NCI-H2029 treated with DMSO at 0.1 percent for 48 hours (cell line): Measurements from ENCODE around the gene NME7.
"Not testable (repeated sequence)": the region's sequence is repeated elsewhere in the genome, so short reads cannot be mapped to it uniquely, and the experiment has no call there.

Source experiments
- DNase-seq: peaks from one replicate; lab custom pipeline; 2025; lab: John Stamatoyannopoulos, UW

Gene NME7

DNA sequence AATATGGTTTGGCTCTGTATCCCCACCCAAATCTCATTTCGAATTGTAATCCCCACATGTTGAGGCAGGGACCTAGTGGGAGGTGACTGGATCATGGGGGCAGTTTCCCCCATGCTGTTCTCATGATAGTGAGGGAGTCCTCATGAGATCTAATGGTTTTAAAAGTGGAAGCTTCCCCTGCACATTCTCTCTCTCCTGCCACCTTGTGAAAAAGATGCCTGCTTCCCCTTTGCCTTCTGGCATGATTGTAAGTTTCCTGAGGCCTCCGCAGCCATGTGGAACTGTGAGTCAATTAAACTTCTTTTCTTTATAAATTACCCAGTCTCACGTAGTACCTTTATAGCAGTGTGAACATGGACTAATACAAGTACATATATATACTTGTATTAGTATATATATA lies 25.5 kb downstream of the NME7 start:
- not testable (repeated sequence) for DNase-seq

DNA sequence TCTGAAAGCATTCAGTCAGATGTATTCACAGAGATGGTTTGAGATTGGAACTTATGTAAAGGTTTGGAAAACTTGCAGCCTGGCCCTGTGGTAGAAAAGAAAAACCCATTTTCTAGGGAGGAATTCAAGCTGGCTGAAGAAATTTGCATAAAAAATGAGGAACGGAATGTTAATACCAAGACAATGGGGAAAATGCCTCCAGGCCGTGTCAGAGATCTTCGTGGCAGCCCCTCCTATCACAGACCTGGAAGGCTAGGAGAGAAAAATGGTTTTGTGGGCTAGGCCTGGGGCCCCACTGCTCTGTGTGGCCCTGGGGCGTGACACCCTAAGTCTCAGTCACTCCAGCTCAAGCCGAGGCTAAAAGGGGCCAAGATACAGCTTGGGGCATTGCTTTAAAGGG lies 26.7 kb downstream of the NME7 start:
- DNase-seq: no peak

DNA sequence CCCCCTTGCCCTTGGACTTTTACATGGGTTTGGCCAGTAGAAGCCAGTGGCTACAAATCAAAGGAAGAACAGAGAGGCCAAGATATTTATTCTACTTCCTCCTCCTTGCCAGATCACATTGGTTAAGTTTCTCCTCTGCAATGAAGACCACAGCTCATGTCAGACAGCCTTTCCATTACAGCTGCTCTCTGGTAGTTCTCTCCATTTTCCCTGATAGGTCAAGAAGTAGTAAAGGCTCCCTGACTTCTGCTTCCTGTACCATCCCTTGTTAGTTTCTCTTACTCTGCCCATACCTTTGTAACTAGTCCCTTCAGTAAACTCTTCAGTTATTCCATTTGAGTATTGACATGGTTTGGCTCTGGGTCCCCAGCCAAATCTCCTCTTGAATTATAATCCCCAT lies 27.8 kb downstream of the NME7 start:
- no peak for DNase-seq

DNA sequence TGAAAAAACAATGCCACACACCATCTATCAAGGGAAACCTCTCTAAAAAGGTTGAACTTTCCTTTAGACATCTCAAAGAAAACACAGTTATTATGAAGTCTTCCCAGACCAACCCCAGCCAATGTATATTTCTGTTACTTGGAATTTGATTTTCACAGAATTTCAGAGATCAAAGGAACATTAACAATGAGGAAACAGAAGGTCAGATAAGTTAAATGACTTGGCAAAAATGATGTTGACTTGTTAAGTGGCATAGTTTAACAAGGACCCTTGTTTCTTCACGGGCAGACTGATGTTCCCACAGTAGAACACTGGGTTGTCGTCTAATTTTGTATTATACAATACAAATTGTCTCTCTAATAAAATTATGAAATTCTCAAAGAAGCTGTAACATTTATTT lies 29.0 kb downstream of the NME7 start:
- no peak for DNase-seq

DNA sequence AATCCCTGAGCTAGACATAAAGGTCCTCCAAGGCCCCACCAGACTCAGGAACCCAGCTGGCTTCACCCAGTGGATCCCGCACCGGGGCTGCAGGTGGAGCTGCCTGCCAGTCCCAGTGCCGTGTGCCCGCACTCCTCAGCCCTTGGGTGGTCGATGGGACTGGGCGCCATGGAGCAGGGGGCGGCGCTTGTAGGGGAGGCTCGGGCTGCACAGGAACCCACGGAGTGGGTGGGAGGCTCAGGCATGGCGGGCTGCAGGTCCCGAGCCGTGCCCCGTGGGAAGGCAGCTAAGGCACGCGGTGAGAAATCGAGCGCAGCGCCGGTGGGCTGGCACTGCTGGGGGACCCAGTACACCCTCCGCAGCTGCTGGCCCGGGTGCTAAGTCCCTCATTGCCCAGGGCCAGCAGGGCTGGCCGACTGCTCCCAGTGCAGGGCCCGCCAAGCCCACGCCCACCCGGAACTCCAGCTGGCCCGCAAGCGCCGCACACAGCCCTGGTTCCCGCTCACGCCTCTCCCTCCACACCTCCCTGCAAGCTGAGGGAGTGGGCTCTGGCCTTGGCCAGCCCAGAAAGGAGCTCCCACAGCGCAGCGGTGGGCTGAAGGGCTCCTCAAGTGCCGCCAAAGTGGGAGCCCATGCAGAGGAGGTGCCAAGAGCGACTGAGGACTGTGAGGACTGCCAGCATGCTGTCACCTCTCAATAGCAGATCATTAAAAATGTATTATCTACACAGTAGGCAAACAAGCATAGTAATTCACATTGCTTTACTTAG lies 30.5 kb downstream of the NME7 start:
- DNase-seq: not testable (repeated sequence)

DNA sequence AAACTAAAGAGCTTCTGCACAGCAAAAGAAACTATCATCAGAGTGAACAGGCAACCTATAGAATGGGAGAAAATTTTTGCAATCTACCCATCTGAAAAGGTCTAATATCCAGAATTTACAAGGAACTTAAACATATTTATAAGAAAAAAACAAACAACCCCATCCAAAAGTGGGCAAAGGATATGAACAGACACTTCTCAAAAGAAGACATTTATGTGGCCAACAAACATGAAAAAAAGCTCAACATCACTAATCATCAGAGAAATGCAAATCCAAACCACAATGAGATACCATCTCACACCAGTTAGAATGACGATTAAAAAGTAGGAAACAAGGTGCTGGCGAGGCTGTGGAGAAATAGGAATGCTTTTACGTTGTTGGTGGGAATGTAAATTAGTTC lies 32.9 kb downstream of the NME7 start:
- not testable (repeated sequence) for DNase-seq

DNA sequence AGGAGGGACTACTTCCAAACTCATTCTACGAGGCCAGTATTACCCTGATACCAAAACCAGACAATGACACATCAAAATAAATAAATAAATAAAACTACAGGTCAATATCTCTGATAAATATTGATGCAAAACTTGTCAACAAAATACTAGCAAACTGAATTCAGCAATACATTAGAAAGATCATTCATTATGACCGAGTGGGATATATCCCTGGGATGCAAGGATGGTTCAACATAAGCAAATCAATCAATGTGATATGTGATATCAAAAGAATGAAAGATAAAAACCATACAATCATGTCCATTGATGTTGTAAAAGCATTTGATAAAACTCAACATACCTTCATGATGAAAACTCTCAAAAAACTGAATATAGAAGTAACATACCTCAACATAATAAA lies 36.7 kb downstream of the NME7 start:
- DNase-seq: no peak

DNA sequence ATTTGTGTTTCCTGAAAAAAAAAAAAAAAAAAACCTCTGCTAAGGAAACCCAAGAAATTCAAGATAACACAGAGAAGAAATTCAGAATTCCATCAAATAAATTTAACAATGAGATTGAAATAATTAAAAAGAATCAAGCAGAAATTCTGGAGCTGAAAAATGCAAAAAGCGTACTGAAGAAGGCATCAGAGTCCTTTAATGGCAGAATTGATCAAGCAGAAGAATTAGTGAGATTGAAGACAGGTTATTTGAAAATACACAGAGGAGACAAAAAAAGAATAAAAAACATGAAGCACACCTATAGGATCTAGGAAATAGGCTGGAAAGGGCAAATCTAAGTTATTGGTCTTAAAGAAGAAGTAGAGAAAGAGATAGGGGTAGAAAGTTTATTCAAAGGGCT lies 38.2 kb downstream of the NME7 start:
- DNase-seq: no peak

DNA sequence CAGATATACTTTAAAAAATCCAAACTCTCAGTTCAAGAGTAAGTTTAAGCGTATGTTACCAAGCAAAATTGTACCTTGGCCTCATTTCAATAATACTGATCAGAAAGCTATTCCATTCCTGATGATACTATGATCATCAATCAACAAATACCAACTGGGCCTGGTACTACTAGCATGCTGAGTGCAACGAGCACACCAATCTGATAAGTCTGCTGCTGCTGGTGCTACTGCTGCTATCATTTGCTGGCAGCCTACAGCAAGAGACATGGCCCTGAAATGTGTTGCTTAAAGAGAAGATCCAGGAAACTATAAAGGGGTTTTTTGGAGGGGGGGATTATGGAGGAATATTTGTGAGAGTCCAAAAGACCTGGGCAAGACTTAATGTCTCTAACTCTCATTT lies 39.7 kb downstream of the NME7 start:
- DNase-seq: no peak

DNA sequence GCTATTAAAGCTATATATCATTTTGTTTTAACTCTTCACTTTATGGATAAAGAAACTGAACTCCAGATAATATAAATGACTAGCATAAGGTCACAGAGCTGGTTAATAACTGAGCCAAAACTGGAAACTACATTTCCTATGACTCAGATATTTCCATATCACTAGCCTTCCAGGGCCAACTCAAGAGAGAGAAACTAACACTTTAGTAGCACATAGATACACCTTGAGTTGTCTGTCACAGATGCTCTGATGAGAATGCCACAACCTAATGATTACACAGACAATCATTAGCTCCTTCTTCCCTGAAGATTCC lies 40.7 kb downstream of the NME7 start:
- DNase-seq: no peak

DNA sequence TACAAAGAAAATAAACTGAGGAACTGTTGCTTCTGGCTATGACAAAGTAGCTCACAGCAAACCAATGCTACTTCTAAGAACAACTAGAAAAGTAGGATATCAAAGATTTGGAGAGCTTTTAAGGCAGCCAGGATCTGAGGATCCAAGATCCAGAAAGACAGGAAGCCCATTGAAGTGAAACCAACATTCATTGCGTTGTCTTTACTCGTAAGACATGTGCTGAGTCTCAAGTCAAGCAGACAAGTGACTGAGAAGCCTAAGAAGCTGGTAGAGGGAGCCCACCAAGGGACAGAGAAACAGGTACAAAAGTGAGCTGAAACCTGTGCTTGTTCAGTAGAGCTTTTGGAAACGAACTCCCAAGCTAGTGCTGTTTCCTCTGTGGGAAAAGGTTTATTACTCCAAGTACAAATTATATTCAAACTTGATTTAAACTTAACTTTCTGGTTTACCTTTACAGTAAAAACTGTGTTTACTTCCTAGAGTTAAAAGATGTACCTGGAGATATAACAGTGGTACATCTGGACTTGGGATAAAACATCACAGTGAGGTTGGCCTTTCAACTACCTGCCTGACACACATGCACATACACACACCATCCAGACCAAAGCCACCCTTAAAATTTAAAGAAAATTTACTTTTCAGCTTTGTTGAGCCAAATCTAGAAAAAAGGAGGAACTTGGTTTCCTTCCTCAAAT lies 41.2 kb downstream of the NME7 start:
- DNase-seq: no peak

DNA sequence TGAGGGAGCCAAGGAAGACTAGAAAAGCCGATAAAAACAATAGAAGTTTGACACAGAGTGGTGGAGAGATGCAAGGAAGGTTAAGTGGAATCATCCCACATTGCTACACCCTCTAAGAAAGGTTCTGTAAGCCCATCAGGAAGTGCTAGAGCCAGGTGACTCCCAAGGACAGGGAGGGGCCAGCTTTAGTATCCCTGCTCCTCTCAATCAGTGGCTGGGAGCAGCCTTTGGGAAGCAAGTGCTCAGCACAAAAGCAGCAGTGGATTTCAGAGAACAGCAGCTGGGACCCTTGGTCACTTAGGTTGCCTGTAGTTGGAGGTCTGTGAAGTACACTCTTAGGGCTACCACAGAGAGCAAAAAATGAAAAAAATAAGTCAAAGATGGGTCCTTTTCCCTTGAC lies 42.5 kb downstream of the NME7 start:
- no peak for DNase-seq

DNA sequence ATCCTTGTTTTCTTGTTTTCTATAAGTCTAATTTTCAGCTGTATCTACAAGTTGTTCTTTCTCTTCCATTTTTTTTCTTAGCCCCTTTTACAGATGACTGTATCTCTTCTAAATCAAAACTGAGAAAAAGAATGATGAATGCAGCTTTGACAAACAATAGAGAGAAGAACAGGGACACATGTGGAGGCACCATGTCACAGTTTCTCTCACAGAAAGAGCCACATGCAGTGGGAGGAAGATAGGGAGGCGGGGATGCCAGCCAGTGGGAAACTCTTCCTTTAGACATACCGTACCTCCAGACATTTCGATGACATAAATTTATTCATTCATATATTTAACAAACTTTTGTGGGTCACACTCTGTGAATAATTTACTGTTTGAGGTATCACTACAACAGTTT lies 45.5 kb downstream of the NME7 start:
- no peak for DNase-seq

DNA sequence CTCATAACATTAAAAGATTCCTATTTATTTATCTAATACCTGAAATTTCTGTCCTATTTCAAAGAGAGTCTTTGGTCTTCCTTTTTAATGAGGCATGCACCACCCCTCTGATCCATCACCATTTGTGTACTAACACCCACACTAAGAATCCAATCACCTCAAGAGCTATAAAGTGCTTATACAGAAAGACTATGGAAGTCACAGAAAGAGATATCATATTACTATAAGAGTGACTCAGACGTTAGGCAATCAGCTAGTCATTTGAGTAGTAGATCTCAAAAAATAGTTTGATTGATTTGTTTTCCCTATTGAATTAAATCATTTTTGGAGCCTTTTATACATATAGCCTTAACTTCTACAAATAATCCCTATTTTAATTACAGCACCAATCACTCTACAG lies 46.1 kb downstream of the NME7 start:
- DNase-seq: no peak

DNA sequence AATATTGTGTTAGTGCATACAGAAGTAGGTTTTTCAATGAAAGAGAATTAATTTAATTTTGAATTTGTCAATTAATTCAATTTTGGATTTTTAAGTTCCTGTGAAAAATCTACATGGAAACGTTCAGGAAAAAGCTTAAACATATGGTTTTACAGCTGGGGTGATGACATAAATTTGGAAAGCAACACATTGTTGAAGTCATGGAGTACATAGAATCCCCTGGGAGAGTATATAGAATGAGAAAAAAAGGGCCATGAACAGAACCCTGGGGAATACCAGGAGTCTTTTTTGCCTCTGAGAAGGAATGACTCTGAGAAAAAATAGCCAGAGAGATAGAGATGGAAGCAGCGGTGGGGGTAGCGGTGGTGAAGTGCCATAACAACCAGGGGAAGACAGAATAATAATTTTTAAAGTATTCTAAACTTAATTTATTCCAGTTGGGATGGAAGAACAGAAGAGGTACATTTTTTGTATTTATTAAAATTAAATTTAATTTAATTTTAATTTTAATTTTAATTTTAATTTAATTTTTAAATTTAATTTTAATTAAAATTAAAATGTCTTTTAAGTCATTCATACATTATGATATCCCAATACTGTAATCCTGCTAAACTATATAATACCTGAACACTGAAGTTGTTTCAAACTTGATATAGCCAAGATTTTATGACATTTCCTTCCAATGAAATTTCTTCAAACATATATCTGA lies 48.9 kb downstream of the NME7 start:
- no peak for DNase-seq

DNA sequence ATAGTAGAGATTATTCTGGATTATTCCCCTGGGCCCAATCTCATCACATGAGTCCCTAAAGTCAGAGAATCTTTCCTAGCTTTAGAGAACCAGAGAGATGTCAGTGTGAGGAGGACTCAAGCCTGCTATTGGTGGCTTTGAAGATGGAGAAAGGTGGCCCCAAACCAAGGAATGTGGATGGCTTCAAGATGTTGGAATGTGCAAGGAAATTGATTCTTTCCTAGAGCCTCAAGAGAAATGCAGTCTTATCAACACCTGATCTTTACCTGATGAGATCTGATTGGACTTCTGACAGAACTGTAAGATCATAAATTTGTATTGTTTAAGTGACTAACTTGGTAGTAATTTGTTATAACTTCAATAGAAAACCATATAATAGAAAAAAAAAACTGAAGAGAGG lies 51.0 kb downstream of the NME7 start:
- no peak for DNase-seq

DNA sequence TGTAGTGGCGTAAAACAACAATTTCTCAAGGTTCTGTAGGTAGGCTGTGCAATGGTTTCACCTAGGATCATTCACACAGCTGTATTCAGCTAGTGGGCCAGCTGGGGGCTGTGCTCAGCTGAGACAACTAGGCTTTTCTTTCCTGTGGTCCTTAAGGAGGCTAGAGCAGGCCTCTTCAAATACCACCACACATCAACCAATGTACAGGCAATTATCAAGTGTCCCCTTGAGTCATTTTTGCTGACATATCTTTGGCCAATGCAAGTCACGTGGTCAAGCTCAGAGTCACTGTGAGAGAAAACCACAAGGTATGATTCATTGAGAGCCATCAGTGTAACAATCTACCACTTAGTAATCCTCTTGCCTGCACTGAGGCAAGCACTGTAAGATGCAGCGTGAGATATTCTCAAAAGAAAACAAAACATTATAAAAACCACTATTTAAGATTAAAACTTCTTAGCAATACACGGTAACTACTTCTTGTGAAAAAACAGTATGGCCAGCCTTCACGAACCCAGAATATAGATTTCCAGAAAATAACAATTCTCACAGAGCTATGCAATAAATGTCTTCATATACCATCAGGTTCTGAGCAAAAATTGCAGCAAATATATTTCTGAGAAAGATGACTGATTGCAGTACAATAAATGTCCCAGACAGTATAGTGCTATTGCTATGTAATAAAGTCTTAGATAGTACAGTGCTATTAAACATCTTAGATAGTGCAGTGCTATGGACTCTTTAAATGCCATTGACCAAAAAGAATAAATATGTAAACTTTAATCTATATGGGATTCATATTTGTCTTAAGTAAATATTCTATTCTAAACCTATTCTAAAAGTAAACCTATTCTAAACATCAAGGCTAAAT lies 55.3 kb downstream of the NME7 start:
- DNase-seq: no peak

DNA sequence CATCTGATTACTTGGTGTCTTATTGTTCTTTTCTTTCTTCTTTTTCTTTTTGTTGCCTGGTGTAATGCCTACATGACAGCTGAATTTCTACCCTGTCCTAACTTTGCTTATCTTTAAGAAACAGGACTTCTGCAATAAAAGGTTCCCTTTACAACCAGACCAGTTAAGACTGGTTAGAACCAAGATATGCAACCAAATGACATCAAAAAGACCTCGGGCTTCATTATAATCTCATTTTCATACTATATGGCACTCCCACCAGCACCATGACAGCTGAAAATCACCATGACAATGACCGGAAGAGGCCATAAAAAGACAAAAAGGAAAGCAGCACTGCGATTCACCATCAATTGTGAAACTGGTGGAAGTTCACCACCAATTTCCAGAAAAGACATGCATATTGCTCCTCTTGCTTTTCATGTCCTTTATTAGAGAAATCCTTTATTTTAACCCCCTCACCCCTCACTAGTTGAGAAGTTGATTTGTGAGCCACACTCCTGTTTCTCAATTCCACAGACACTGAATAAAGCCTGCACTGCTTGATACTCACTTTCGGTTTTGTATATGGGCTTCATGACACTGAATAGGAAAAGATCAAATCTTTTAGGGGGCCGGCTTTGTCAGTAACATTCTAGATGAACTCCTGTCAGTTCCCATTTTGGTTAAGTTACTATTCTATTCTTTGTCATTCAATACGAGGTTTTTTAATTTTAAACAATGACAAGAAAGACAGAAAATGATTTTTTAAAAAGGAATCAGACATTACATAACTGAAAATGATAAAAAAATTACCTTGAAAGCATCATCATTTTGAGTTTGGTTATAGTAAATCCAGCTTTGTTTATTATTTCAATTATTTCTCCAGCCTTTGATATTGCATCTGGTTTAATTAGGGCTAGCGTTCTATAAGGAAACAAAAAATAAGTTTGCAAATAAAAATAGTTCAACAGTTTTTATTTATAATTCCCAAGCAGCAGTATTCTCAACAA lies 58.1 kb downstream of the NME7 start:
- DNase-seq: no peak

DNA sequence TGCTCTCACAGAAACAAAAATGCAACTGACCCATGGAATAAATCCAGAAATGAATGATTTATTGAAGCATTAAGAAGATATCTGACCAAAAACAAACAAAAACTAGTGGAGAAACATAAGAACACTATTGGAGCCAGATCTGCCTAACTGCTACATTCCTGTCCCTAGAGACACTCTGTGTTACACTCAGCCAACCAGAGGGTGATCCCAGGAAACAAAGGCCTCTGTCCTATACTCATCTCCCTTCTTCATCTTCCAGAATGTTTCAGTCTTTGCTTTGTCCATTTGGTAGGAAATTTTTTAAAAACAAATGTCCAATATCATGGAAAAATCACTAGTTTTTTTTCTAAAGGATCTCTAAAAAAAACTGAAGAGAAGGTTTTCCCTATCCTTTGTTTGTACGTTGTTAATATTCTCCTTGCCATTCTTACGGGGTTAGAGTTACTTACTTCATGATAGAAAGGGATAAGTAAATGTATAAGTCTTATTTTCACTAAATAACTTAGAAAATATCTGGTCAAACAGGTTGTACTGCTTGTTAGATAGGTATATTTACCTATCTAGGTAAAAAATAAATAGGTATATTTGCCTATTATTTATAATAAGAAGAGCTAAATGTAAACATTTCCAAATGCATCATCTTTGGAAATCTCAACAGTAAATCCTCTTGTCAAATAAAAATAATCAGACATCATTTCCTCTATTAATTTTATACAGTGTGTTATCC lies 59.1 kb downstream of the NME7 start:
- no peak for DNase-seq

DNA sequence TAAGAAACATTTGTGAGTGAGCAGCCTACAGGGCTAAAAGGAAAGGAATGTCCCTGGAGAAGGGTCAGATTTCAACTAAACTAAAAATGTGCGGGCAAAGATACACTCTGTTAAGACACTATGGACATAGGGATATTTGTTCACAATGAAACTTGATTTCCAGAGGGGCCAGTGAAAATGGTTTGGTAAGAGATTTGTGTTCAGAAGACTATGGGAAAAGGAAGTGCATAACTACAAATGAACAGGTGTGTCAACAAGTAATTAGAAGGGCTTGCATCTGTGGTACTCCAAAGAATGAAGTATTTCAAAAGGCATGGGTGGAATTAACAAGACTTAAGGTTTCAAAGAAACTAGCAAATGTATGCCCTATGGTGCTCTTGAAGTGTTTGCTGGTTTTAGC lies 60.4 kb downstream of the NME7 start:
- DNase-seq: no peak

DNA sequence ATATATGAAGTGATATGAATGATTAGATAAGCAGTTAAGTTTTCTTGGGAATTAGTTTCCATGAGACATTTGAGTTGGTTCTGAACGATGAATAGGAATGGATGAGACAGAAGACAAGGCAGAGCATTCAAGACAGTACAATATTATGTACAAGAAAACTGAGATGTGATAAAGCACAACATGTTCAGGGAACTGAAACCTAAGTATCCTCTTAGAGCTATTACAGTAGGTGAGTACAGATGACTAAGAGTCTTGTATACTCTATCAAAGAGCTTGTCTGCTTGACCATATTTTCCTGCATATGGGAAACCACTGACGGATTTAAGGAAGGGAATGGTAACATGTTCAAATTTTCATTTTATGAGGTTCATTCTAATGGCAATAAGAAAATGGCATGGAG lies 61.6 kb downstream of the NME7 start:
- DNase-seq: no peak
